ACHN (cell line): ENCODE data around the gene LIN54.
"Not testable (repeated sequence)": the region's sequence is repeated elsewhere in the genome, so short reads cannot be mapped to it uniquely, and the experiment has no call there.

Source experiments
- DNase-seq: peaks from one replicate; pipeline ENCODE4 v3.0.0-alpha.2; 2015
- in situ Hi-C: cut with HindIII; loops from 2 replicates; pipeline ENCODE4 v1.10.0; 2017; ENCODE audit warnings: low sequenced_read_pairs, low pct_ligation_motif_present, low pct_unique_long_range_greater_than_20kb

LIN54 gene

GRCh38 chr4:83013420-83013867 is 2.8 kb upstream of the LIN54 start:
- in situ Hi-C loops: no loop called here
- peak; percentile 16 for DNase-seq

GRCh38 chr4:83012687-83013419 is 2.2 kb upstream of the LIN54 start:
- peak; percentile 95 for DNase-seq
- in situ Hi-C loops: no loop called here

- in situ Hi-C loops: no loop called here
- DNase-seq: no peak
Measured at GRCh38 chr4:83012200-83012686, 1.6 kb upstream of the LIN54 start.

- DNase-seq: peak; percentile 25
- in situ Hi-C loops: no loop called here
Measured at GRCh38 chr4:83011689-83012199, 1.1 kb upstream of the LIN54 start.

GRCh38 chr4:83010111-83010521 is 507 bp downstream of the LIN54 start:
- DNase-seq: peak; percentile 48
- in situ Hi-C loops: no loop called here

GRCh38 chr4:83009529-83009928 is 1.1 kb downstream of the LIN54 start:
- in situ Hi-C loops: no loop called here
- no peak for DNase-seq

- in situ Hi-C loops, DNase-seq: not testable (repeated sequence)
Measured at GRCh38 chr4:83003044-83003791, 7.4 kb downstream of the LIN54 start.

- DNase-seq: no peak
- in situ Hi-C loops: no loop called here
Measured at GRCh38 chr4:83002329-83002728, 8.3 kb downstream of the LIN54 start.

- in situ Hi-C loops: no loop called here
- DNase-seq: no peak
Measured at GRCh38 chr4:82998898-82999297, 11.7 kb downstream of the LIN54 start.

- DNase-seq: no peak
- in situ Hi-C loops: no loop called here
Measured at GRCh38 chr4:82994834-82995233, 15.8 kb downstream of the LIN54 start.

GRCh38 chr4:82989575-82990429 is 20.8 kb downstream of the LIN54 start:
- in situ Hi-C loops: no loop called here
- DNase-seq: peak; percentile 22

- DNase-seq: no peak
- in situ Hi-C loops: no loop called here
Measured at GRCh38 chr4:82988323-82988832, 22.2 kb downstream of the LIN54 start.

- DNase-seq, in situ Hi-C loops: not testable (repeated sequence)
Measured at GRCh38 chr4:82987519-82987918, 23.1 kb downstream of the LIN54 start.

GRCh38 chr4:82984459-82984858 is 26.2 kb downstream of the LIN54 start:
- in situ Hi-C loops: no loop called here
- peak; percentile 62 for DNase-seq

- in situ Hi-C loops: no loop called here
- no peak for DNase-seq
Measured at GRCh38 chr4:82983444-82983843, 27.2 kb downstream of the LIN54 start.

GRCh38 chr4:82981138-82981537 is 29.5 kb downstream of the LIN54 start:
- DNase-seq: no peak
- in situ Hi-C loops: no loop called here

GRCh38 chr4:82975792-82976191 is 34.8 kb downstream of the LIN54 start:
- in situ Hi-C loops: no loop called here
- DNase-seq: no peak

GRCh38 chr4:82969414-82969813 is 41.2 kb downstream of the LIN54 start:
- in situ Hi-C loops: no loop called here

More at GRCh38 chr4:82969414-82969813, 41.2 kb downstream of the LIN54 start:
- no peak for DNase-seq
